Retinal pigment epithelial cell (primary cell): Measurements from ENCODE around the gene SAP30L.
A peak's percentile ranks its signal among the peaks of the same experiment; 100 is the strongest.

ENCODE experiments used
- DNase-seq: peaks from one replicate; pipeline ENCODE4 v3.0.0-alpha.2; 2010; ENCODE audit warnings: low read depth
- H3K4me3 ChIP-seq: 2 replicates; pipeline ENCODE4 v1.5.1; 2011; ENCODE audit warnings: mild to moderate bottlenecking, low read length, control low read depth, moderate library complexity
- CTCF ChIP-seq: conservative IDR thresholded peaks from 2 replicates; pipeline ENCODE4 v1.5.1; 2011; ENCODE audit warnings: low read depth, low read length, control low read depth, inconsistent platforms

The SAP30L gene

GRCh38 chr5:154430961-154431630 lies 14.7 kb upstream of the SAP30L start:
- no peak overlapping the region for H3K4me3 ChIP-seq
- TF ChIP-seq CTCF, result no peak
- no peak for DNase-seq

GRCh38 chr5:154435226-154435625 lies 10.6 kb upstream of the SAP30L start:
- no peak overlapping the region for H3K4me3 ChIP-seq
- TF ChIP-seq CTCF, result no peak
- DNase-seq, result no peak

DNA sequence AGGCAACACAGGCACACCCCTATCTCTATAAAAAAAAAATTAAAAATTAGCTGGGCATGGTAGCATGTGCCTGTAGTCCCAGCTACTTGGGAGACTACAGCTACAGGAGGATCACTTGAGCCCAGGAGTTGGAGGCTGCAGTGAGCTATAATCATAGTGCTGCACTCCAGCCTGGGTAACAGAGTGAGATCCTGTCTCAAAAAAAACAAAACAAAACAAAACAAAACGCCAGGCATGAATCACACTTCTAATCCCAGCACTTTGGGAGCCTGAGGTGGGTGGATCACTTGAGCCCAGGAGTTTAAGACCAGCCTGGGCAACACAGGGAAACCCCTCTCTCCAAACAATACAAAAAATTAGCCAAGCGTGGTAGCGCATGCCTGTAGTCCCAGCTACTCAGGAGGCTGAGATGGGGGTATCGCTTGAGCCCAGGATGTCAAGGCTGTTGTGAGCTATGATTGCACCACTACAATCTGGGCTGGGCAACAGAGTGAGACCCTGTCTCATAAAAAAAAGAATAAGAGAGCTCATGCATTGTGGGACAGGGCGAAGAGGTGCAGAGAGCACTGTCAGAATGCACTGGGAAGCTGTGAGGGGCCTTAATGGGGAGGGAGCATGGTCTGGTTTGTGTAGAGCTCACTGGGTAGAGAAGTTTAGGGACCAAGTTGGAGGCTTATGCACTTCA lies 8.4 kb upstream of the SAP30L start:
- no peak for DNase-seq
- no peak overlapping the region for H3K4me3 ChIP-seq
- TF ChIP-seq CTCF, result no peak

GRCh38 chr5:154440540-154440939 lies 5.3 kb upstream of the SAP30L start:
- TF ChIP-seq CTCF, result no peak
- no peak overlapping the region for H3K4me3 ChIP-seq
- no peak for DNase-seq

GRCh38 chr5:154442801-154443200 lies 3.0 kb upstream of the SAP30L start:
- H3K4me3 ChIP-seq, result no peak overlapping the region
- DNase-seq, result no peak
- TF ChIP-seq CTCF, result no peak

- no peak for TF ChIP-seq CTCF
- peak overlapping the region; percentile 95 for H3K4me3 ChIP-seq
- DNase-seq, result no peak
Observed at GRCh38 chr5:154444556-154445421, 1.0 kb upstream of the SAP30L start.
